Middle frontal gyrus (tissue), 1 donor: ENCODE results near the gene NCLN.
"Not testable (repeated sequence)": the region's sequence is repeated elsewhere in the genome, so short reads cannot be mapped to it uniquely, and the experiment has no call there.

Source experiments
- DNase-seq: peaks from one replicate; pipeline ENCODE4 v3.0.0-alpha.2; 2015; ENCODE audit warnings: low spot score; ENCODE audit errors: extremely low spot score

NCLN gene

GRCh38 chr19:3224346-3225168 lies 38.8 kb downstream of the NCLN start, which contains the start of gene CELF5:
Gene CELF5 (plus strand): TSS chr19:3224661. CDS start chr19:3224740, 79 bp downstream.
- DNase-seq: no peak

- DNase-seq: no peak
These were observed 39.4 kb downstream of the NCLN start for GRCh38 chr19:3225169-3225485.

- no peak for DNase-seq
These were observed 40.0 kb downstream of the NCLN start for GRCh38 chr19:3225677-3226093.

GRCh38 chr19:3227054-3227626 lies 41.4 kb downstream of the NCLN start:
- no peak for DNase-seq

GRCh38 chr19:3229346-3229743 lies 43.6 kb downstream of the NCLN start:
- no peak for DNase-seq

GRCh38 chr19:3229888-3230496 lies 44.3 kb downstream of the NCLN start:
- no peak for DNase-seq

- no peak for DNase-seq
These were observed 45.6 kb downstream of the NCLN start for GRCh38 chr19:3231288-3231687.

GRCh38 chr19:3233116-3233515 lies 47.4 kb downstream of the NCLN start:
- no peak for DNase-seq

- DNase-seq: no peak
These were observed 48.1 kb downstream of the NCLN start for GRCh38 chr19:3233831-3234230.

GRCh38 chr19:3234800-3235199 lies 49.1 kb downstream of the NCLN start:
- no peak for DNase-seq

GRCh38 chr19:3235604-3236003 lies 49.9 kb downstream of the NCLN start:
- not testable (repeated sequence) for DNase-seq

- no peak for DNase-seq
These were observed 50.5 kb downstream of the NCLN start for GRCh38 chr19:3236272-3236671.

GRCh38 chr19:3238066-3238561 lies 52.4 kb downstream of the NCLN start:
- no peak for DNase-seq

GRCh38 chr19:3239367-3239766 lies 53.6 kb downstream of the NCLN start:
- DNase-seq: no peak

- no peak for DNase-seq
These were observed 58.3 kb downstream of the NCLN start for GRCh38 chr19:3243819-3244700.

GRCh38 chr19:3245050-3245449 lies 59.3 kb downstream of the NCLN start:
- no peak for DNase-seq

- DNase-seq: no peak
These were observed 63.1 kb downstream of the NCLN start for GRCh38 chr19:3248728-3249326.

- DNase-seq: no peak
These were observed 63.7 kb downstream of the NCLN start for GRCh38 chr19:3249408-3249807.

GRCh38 chr19:3250675-3251074 lies 64.9 kb downstream of the NCLN start:
- DNase-seq: no peak

- no peak for DNase-seq
These were observed 65.5 kb downstream of the NCLN start for GRCh38 chr19:3251229-3251628.

- DNase-seq: no peak
These were observed 66.9 kb downstream of the NCLN start for GRCh38 chr19:3252650-3253049.
